ENCODE measurements around the gene SYP.
A peak's percentile ranks its signal among the peaks of the same experiment; 100 is the strongest.
"Not testable (repeated sequence)": the region's sequence is repeated elsewhere in the genome, so short reads cannot be mapped to it uniquely, and the experiment has no call there.

Gene SYP

DNA sequence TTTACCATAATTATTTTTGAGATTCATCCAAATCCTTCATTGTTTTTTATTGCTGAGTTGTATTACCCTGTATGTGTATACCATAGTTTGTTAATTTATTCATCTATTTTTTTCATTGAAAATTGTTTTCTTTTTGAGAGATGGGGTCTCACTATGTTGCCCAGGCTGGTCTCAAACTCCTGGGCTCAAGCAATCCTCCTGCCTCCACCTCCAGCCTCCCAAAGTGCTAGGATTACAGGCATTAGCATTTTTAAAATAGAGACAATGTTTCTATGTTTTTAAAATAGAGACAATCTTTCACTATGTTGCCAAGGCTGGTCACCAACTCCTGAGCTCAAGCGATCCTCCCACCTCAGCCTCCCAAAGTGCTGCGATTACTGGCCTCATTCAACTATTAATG lies 39.1 kb downstream of the SYP start:
- H3K4me3 ChIP-seq (ENCODE audit: low read length): no peak overlapping the region

DNA sequence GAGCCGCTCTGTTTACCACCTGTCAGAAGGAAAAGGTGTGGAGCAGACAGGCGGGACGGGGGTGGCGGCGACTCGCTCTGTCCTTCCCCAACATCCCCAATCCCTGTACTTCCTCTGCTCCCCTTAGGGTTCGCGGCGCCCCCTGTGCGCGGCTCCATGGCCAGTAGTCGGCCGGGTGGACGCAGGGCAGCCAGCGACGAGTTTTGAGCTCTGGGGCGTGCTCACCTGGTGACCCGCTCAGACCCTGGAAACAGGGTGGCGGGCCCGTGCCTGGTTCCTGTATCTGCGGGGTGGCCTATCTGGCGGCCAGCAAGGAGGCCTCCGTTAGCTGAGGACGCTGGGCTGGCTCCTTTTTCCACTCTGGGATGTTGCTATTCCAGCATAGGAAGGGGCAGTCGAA lies 42.8 kb downstream of the SYP start:
- Histone ChIP-seq H3K9me3 (ENCODE audit: control insufficient read depth, low read length) (no peaks in the 10 kb centered on the region), H3K27me3 (ENCODE audit: control insufficient read depth, insufficient read depth, low read length) (no peaks in the 10 kb centered on the region), H3K36me3 (ENCODE audit: control insufficient read depth, insufficient read depth, low read length) (no peaks in the 10 kb centered on the region), H3K9ac (ENCODE audit: low read length) (no peak overlapping the region), H3K4me1 (ENCODE audit: control insufficient read depth, insufficient read depth, low read length) (no peaks in the 10 kb centered on the region), H3K4me3 (ENCODE audit: low read length) (no peak overlapping the region)

More for the DNA sequence above, 39.1 kb downstream of the SYP start:
- Histone ChIP-seq H3K9me3 (ENCODE audit: control insufficient read depth, low read length) (no peaks in the 10 kb centered on the region), H3K36me3 (ENCODE audit: control insufficient read depth, insufficient read depth, low read length) (no peaks in the 10 kb centered on the region), H3K27me3 (ENCODE audit: control insufficient read depth, insufficient read depth, low read length) (no peaks in the 10 kb centered on the region), H3K9ac (ENCODE audit: low read length) (no peak overlapping the region), H3K4me1 (ENCODE audit: control insufficient read depth, insufficient read depth, low read length) (peaks cover 16% of the 10 kb centered on the region)

DNA sequence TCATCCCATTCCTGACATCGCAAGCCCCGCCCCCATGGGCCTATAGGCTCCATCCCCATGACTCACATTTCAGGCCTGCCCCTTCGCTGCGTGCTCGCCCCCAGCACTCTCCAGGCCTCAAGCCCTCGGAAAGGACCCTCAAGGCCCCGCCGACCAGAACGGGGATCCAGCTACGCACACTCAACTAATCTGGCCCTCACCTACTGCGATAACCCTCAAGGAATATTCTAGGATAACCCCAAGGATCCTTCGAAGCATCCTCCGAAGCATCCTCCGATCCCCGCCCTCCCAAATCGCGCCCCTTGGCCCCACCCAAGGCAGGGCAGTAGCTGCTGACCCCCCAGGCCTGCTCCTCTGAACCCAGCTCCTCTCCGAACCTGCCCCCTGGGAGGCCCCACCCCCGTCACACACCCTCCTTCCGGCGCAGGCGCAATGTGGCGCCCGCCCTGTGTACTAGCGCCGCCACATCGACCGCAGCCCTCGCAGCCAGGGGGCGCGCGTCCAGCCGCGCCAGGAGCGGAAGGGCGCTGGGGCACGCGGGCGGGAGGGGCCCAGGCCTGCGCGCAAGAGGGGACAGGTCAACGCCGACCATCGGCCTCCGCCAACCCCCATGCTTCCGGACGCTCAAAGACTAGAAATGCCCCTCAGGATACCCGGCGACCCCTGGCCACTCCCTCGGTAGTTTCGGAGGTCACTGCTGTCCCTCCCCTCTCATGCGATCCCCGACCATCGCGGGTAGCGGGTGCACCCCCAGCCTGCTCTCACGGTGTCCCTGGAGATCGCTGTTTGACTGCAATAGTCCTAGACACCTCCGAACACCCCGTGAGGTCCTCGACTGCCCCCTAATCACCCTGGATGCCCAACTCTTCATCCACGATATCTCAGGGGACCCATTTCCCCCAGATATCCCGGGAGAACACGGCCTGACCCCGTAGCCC lies 43.8 kb downstream of the SYP start:
- no peaks in the 10 kb centered on the region for H3K4me1 ChIP-seq (ENCODE audit: control insufficient read depth, insufficient read depth, low read length)
- H3K9ac ChIP-seq (ENCODE audit: low read length): peak overlapping the region; percentile 82
- no peaks in the 10 kb centered on the region for H3K9me3 ChIP-seq (ENCODE audit: control insufficient read depth, low read length)

DNA sequence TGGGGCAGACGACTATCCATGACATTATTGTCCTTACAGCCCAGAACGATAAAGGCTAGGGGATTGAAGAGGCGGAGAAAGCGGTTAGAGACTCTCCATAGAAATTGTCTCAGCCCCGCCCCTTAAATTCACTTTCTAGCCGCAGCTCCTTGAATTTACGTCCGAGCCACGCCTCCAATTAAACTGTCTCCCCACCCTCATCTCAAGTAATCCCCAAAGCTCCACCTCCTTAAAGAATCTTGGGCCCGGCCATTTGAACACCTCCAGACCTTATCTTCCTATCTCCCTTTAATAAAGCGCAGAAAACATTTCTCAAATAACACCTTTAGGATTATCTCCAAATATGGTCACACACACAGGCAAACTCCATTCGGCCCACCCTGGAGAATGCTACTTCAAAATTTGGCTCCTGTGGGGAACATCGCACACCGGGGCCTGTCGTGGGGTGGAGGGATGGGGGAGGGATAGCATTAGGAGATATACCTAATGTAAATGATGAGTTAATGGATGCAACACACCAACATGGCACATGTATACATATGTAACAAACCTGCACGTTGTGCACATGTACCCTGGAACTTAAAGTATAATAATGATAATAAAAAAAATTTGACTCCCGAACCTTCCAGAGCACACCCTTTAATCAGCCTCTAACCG lies 44.6 kb downstream of the SYP start:
- Histone ChIP-seq H3K4me3 (ENCODE audit: low read length) (peak overlapping the region; percentile 36), H3K9ac (ENCODE audit: low read length) (peak overlapping the region; percentile 82), H3K4me1 (ENCODE audit: control insufficient read depth, insufficient read depth, low read length) (no peaks in the 10 kb centered on the region), H3K27me3 (ENCODE audit: control insufficient read depth, insufficient read depth, low read length) (no peaks in the 10 kb centered on the region), H3K36me3 (ENCODE audit: control insufficient read depth, insufficient read depth, low read length) (no peaks in the 10 kb centered on the region), H3K9me3 (ENCODE audit: control insufficient read depth, low read length) (no peaks in the 10 kb centered on the region)

More for the DNA sequence above, 43.8 kb downstream of the SYP start:
- Histone ChIP-seq H3K27me3 (ENCODE audit: control insufficient read depth, insufficient read depth, low read length) (no peaks in the 10 kb centered on the region), H3K4me3 (ENCODE audit: low read length) (peak overlapping the region; percentile 36), H3K36me3 (ENCODE audit: control insufficient read depth, insufficient read depth, low read length) (no peaks in the 10 kb centered on the region)

DNA sequence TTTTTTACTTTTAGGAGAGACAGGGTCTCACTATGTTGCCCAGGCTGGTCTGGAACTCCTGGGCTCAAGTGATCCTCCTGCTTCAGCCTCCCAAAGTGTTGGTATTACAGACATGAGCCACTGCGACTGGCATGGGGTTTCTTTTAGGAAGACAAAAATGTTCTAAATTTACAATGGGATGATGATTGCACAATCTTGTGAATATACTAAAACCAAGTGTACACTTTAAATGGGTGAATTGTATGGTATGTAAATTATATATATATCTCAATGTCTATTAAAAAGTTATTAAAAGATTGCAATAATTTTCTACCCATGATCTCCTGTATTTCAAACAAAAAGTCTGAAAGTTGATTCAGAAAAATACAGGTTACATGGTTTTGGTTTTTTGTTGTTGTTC lies 46.5 kb downstream of the SYP start:
- H3K4me3 ChIP-seq (ENCODE audit: low read length): no peak overlapping the region
- H3K9me3 ChIP-seq (ENCODE audit: control insufficient read depth, low read length): no peaks in the 10 kb centered on the region
- H3K9ac ChIP-seq (ENCODE audit: low read length): no peak overlapping the region
- peaks cover 1% of the 10 kb centered on the region for H3K4me1 ChIP-seq (ENCODE audit: control insufficient read depth, insufficient read depth, low read length)
- no peaks in the 10 kb centered on the region for H3K36me3 ChIP-seq (ENCODE audit: control insufficient read depth, insufficient read depth, low read length)
- H3K27me3 ChIP-seq (ENCODE audit: control insufficient read depth, insufficient read depth, low read length): no peaks in the 10 kb centered on the region

DNA sequence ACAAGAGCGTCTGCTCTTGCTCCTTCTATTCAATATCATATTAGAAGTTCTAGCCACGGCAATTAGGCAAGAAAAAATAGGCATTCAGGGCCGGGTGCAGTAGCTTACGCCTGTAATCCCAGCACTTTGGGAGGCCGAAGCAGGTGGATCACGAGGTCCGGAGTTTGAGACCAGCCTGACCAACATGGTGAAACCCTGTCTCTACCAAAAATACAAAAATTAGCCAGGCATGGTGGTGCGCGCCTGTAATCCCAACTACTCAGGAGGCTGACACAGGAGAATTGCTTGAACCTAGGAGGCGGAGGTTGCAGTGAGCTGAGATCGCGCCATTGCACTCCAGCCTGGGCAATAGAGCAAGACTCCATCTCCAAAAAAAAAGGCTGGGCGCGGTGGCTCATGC lies 50.7 kb downstream of the SYP start:
- not testable (repeated sequence) for H3K36me3 ChIP-seq (ENCODE audit: control insufficient read depth, insufficient read depth, low read length); H3K9ac ChIP-seq (ENCODE audit: low read length); H3K9me3 ChIP-seq (ENCODE audit: control insufficient read depth, low read length); H3K27me3 ChIP-seq (ENCODE audit: control insufficient read depth, insufficient read depth, low read length); H3K4me3 ChIP-seq (ENCODE audit: low read length)
- H3K4me1 ChIP-seq (ENCODE audit: control insufficient read depth, insufficient read depth, low read length): peaks cover 15% of the 10 kb centered on the region

DNA sequence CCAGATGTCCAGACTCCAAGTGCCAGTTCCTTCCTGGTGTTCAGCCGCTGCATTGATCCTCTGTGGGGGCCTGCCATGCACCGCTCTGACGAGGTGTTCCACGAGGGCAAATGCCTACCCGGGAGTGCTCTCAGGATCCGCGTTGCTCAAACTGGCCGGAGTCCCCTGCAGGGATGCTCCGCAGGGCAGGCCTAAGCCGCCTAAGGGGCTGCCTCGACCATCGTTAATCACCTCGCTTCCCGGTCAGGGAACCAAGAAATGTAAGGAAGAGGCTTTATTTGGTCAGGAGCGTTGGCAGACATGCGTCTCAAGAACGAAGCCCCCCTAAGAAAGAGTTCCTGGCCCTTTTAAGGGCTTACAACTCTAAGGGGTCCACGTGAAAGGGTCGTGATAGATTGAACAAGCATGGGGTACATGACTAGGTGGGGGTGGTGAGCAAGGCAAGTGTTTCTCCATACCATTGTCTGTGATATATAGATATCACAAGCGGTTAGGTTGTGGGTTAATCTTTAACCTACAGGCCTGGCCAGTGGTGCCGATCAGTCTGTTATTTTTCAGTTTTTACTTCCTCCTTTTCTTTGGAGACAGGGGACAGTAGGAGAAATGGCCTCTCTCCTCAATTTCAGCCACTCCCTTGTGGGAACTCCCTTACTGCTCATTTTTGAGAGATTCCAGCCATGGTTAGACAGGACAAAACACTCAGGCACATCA lies 51.4 kb downstream of the SYP start:
- H3K27me3 ChIP-seq (ENCODE audit: control insufficient read depth, insufficient read depth, low read length); H3K9ac ChIP-seq (ENCODE audit: low read length); H3K9me3 ChIP-seq (ENCODE audit: control insufficient read depth, low read length); H3K4me3 ChIP-seq (ENCODE audit: low read length); H3K36me3 ChIP-seq (ENCODE audit: control insufficient read depth, insufficient read depth, low read length): not testable (repeated sequence)
- peaks cover 15% of the 10 kb centered on the region for H3K4me1 ChIP-seq (ENCODE audit: control insufficient read depth, insufficient read depth, low read length)

DNA sequence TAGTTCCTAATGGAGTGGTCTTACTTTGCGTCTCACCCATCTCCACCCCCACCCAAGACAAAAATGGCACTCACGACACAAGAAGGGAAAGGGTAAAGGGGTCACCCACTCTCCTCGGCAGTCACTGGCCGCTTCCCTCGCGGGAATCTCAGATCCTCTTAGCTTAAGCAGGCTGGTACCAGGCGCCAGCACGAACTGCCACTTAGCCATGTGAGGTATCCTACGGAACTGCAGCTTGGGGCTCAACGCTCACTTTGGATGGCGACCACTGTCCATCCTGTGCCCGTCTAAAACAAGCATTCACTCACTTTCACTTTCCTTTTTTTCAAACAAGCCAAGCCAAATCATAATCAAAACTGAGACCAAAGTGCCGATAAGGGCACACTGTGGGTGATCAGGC lies 52.1 kb downstream of the SYP start:
- H3K4me1 ChIP-seq (ENCODE audit: control insufficient read depth, insufficient read depth, low read length): peaks cover 15% of the 10 kb centered on the region
- H3K9me3 ChIP-seq (ENCODE audit: control insufficient read depth, low read length): no peaks in the 10 kb centered on the region
- no peaks in the 10 kb centered on the region for H3K27me3 ChIP-seq (ENCODE audit: control insufficient read depth, insufficient read depth, low read length)
- H3K36me3 ChIP-seq (ENCODE audit: control insufficient read depth, insufficient read depth, low read length): no peaks in the 10 kb centered on the region
- no peak overlapping the region for H3K4me3 ChIP-seq (ENCODE audit: low read length)
- H3K9ac ChIP-seq (ENCODE audit: low read length): no peak overlapping the region

DNA sequence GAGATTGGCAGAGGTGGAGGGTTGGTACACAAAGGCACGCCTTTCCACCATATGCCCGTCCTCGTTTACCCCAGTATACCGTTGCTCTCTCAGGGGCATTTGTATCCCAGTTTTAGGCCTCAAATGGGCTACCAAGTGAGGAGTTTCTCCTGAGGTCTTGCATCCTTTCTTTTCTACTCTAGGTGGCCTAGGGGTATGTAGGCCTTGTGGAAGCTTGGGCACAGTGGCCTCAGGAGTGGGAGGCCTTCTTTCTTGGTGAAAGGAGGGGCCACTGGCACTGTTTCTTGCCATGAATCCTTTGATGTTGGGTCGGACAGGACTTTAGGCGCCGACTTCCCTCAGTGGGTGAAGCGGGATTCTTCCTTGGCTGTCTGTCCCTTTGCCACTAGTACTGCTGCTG lies 52.7 kb downstream of the SYP start:
- Histone ChIP-seq H3K9ac (ENCODE audit: low read length) (no peak overlapping the region), H3K36me3 (ENCODE audit: control insufficient read depth, insufficient read depth, low read length) (no peaks in the 10 kb centered on the region), H3K27me3 (ENCODE audit: control insufficient read depth, insufficient read depth, low read length) (no peaks in the 10 kb centered on the region), H3K4me3 (ENCODE audit: low read length) (no peak overlapping the region), H3K9me3 (ENCODE audit: control insufficient read depth, low read length) (no peaks in the 10 kb centered on the region), H3K4me1 (ENCODE audit: control insufficient read depth, insufficient read depth, low read length) (peaks cover 15% of the 10 kb centered on the region)

DNA sequence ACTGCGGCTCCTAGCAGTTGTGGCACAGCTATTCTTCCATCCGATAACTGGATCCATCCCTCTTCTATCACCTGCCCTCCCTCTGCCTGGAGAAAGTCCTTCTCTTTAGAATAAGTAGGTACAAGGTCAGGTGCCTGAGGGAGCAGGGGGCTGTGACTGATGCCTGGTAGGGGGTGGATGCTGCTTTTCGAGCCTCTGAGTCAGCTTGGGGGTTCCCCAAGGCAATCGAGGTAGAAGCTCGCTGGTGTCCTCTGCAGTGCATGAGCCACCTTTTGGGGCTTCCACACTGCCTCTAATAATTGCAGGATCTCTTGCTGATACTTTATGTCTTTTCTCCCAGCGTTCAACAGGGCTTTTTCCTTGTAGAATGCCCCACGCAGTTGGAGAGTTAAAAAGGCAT lies 56.8 kb downstream of the SYP start:
- not testable (repeated sequence) for H3K36me3 ChIP-seq (ENCODE audit: control insufficient read depth, insufficient read depth, low read length); H3K9me3 ChIP-seq (ENCODE audit: control insufficient read depth, low read length)

DNA sequence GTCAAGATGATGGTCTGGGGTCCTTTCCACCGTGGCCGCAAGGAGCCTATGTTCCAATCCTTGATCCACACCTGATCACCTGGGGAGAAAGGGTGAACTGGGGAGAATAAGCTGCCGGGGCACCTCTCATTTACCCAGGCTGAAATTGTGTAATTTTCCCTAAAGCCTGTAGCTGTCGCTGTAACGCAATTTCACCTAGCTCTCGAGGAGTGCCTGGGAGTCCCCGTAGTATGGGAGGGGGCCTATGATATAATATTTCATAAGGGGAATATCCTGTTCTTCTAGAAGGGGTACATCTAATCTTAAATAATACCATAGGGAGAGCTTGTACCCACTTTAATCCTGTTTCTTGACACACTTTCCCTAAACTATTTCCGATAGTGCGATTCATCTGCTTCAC lies 57.7 kb downstream of the SYP start:
- not testable (repeated sequence) for H3K9ac ChIP-seq (ENCODE audit: low read length); H3K36me3 ChIP-seq (ENCODE audit: control insufficient read depth, insufficient read depth, low read length); H3K9me3 ChIP-seq (ENCODE audit: control insufficient read depth, low read length); H3K4me1 ChIP-seq (ENCODE audit: control insufficient read depth, insufficient read depth, low read length); H3K4me3 ChIP-seq (ENCODE audit: low read length); H3K27me3 ChIP-seq (ENCODE audit: control insufficient read depth, insufficient read depth, low read length)

More for the DNA sequence above, 56.8 kb downstream of the SYP start:
- H3K4me3 ChIP-seq (ENCODE audit: low read length); H3K9ac ChIP-seq (ENCODE audit: low read length); H3K27me3 ChIP-seq (ENCODE audit: control insufficient read depth, insufficient read depth, low read length): not testable (repeated sequence)
- peaks cover 10% of the 10 kb centered on the region for H3K4me1 ChIP-seq (ENCODE audit: control insufficient read depth, insufficient read depth, low read length)

DNA sequence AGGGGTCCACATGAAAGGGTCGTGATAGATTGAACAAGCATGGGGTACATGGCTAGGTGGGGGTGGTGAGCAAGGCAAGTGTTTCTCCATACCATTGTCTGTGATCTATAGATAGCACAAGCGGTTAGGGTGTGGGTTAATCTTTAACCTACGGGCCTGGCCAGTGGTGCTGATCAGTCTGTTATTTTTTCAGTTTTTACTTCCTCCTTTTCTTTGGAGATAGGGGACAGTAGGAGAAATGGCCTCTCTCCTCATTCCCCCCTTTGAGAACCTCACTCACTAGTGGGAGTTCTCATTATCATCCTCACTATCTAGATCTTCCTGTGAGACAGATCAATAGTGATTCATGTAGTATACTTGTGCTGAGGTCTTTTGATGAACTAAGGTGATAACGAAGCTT lies 60.3 kb downstream of the SYP start:
- Histone ChIP-seq H3K9me3 (ENCODE audit: control insufficient read depth, low read length) (no peaks in the 10 kb centered on the region), H3K4me1 (ENCODE audit: control insufficient read depth, insufficient read depth, low read length) (no peaks in the 10 kb centered on the region), H3K27me3 (ENCODE audit: control insufficient read depth, insufficient read depth, low read length) (no peaks in the 10 kb centered on the region), H3K36me3 (ENCODE audit: control insufficient read depth, insufficient read depth, low read length) (no peaks in the 10 kb centered on the region), H3K9ac (ENCODE audit: low read length) (no peak overlapping the region), H3K4me3 (ENCODE audit: low read length) (no peak overlapping the region)

Data from mucosa of stomach (tissue), 1 donor.